Body of pancreas (tissue), 4 donors: Measurements from ENCODE around the gene SEMA5B.

Experiments
- CTCF ChIP-seq, 7 experiments: fragments of 450-650 bp in 4 of 7; fragments of 200-600 bp in 3 of 7; sonication (generic) in 3 of 7; IDR thresholded peaks; one replicate each; pipeline ENCODE4 v1.5.1; 2016 to 2019; ENCODE audit warnings: antibody characterized with exemption in 7 of 7
- POLR2A ChIP-seq, 3 donors: fragments of 450-650 bp; IDR thresholded peaks; one replicate each; pipeline ENCODE4 v1.6.1; 2016; ENCODE audit warnings: antibody characterized with exemption in 3 of 3, mild to moderate bottlenecking in 2 of 3

DNA sequence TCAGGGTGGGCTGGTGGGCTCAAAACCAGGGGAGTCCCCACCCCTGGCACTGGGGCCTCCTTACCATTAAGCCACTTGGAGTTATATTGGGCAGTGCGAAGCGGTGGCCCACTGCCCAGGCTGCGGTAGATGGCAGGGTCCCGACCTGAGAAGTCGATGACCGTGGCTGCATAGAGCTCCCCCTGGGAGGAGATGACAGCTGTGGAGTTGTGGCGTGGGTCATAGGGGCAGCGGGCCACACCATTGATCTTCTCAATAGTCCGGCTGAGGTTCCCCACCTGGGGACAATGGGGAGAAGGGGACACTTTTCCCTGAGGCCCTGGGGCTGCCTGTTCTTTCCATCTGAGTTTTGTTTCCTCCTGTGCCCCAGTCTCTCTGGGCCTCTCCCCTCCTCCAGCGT, 99.8 kb downstream of the SEMA5B start:
- TF ChIP-seq CTCF (IDR thresholded peaks at IDR 0.05) (no peak), POLR2A (IDR thresholded peaks at IDR 0.05) (no peak)
